ENCODE results near the gene ASGR1. TPM values are rescaled to one million over a fixed set of nuclear protein-coding genes. Genes with fewer than 3 reads are reported as not detected.

Gene ASGR1
- total and polyA plus RNA-seq, 11 donors, result 0.19 to 3.5 (median 0.53) TPM; not detected in 3

DNA sequence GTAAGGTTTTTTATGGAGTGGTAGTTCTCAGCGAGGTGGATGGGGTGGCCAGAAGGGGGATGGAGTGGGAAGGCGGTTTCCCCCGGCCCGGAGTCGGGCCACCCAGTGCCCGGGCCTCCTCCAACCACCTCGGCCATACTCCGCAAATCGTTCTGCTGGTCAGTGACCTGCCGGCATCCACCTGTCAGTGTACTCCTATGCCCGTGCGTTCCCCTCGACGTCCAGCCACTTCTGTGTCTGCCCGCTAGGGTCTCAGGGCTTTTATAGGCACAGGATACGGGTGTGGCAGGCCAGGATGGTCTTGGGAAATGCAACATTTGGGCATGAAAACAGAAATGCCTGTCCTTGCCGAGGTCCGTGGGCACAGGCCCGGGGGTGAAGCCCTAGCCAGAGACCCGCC lies 45.3 kb downstream of the ASGR1 start:
- no peak for TF ChIP-seq POLR2A (IDR thresholded peaks at IDR 0.05)
- no peak for TF ChIP-seq CTCF (IDR thresholded peaks at IDR 0.05)
- ATAC-seq, result no peak
- WGBS, 4 donors, result 69 to 75% (median 71%) methylated on average over 19 to 20 of the region's 20 CpGs
- H3K36me3 ChIP-seq, result no peaks in the 10 kb centered on the region
- no peaks in the 10 kb centered on the region for H3K9me3 ChIP-seq
- H3K27me3 ChIP-seq, result peaks cover 0 to 67% (median 11%) of the 10 kb centered on the region in 9 donors
- H3K27ac ChIP-seq, result peak overlapping the region in 2 of 12 donors; percentile 24 to 90
- H3K4me1 ChIP-seq, result peaks cover 0 to 58% (median 0%) of the 10 kb centered on the region in 12 donors
- intact Hi-C loops (cut with DNase I), result loop anchor here in 3 of 10 donors (10.0 kb wide), 1 partner anchor 219 kb away; no protein-coding TSS in a partner anchor
- peak overlapping the region in 1 of 12 donors; percentile 55 for H3K4me3 ChIP-seq
- DNase-seq, result no peak

- intact Hi-C loops (cut with DNase I), result loop anchor here in 3 of 10 donors (10.0 kb wide), 1 partner anchor 219 kb away; no protein-coding TSS in a partner anchor
- WGBS, 4 donors, result 10 to 18% (median 15%) methylated on average over 18 to 19 of the region's 19 CpGs
- Histone ChIP-seq H3K4me3 (peak overlapping the region in 2 of 12 donors; percentile 5 to 55), H3K27me3 (peaks cover 0 to 62% (median 11%) of the 10 kb centered on the region in 9 donors), H3K27ac (peak overlapping the region in 2 of 12 donors; percentile 24 to 90), H3K36me3 (no peaks in the 10 kb centered on the region), H3K9me3 (no peaks in the 10 kb centered on the region), H3K4me1 (peaks cover 0 to 58% (median 0%) of the 10 kb centered on the region in 12 donors)
- ATAC-seq (peak in 3 of 4 donors; percentile 39 to 52 (median 49)), DNase-seq (peak in 3 of 5 donors; percentile 39 to 71 (median 58))
- TF ChIP-seq CTCF (IDR thresholded peaks at IDR 0.05) (peak in 6 of 12 donors; percentile 6 to 33 (median 26)), POLR2A (IDR thresholded peaks at IDR 0.05) (no peak)
Observed at GRCh38 chr17:7133424-7133823, 45.7 kb downstream of the ASGR1 start.

GRCh38 chr17:7132511-7133094 lies 46.6 kb downstream of the ASGR1 start:
- no peak for DNase-seq
- intact Hi-C loops (cut with DNase I), result loop anchor here in 3 of 10 donors (10.0 kb wide), 1 partner anchor 218 kb away; no protein-coding TSS in a partner anchor

More at GRCh38 chr17:7132511-7133094, 46.6 kb downstream of the ASGR1 start:
- 24 to 27% (median 25%) methylated on average over 7 of the region's 7 CpGs for WGBS, 4 donors
- TF ChIP-seq CTCF (IDR thresholded peaks at IDR 0.05), result no peak
- TF ChIP-seq POLR2A (IDR thresholded peaks at IDR 0.05), result no peak
- Histone ChIP-seq H3K4me1 (peaks cover 0 to 55% (median 0%) of the 10 kb centered on the region in 12 donors), H3K27ac (peak overlapping the region in 2 of 12 donors; percentile 59 to 90), H3K27me3 (peaks cover 0 to 60% (median 10%) of the 10 kb centered on the region in 9 donors), H3K4me3 (peak overlapping the region in 5 of 12 donors; percentile 16 to 55 (median 31)), H3K36me3 (no peaks in the 10 kb centered on the region), H3K9me3 (no peaks in the 10 kb centered on the region)
- ATAC-seq, result peak in 1 of 4 donors; percentile 33

Data from heart left ventricle (tissue), 16 donors.